ENCODE measurements around the gene STAT4. TPM values are rescaled to one million over a fixed set of nuclear protein-coding genes. Genes with fewer than 3 reads are reported as not detected.

STAT4 gene
- total and polyA plus RNA-seq, 4 donors = 2.5 to 11.5 (median 5.6) TPM

GRCh38 chr2:191187105-191187829, 36.5 kb upstream of the STAT4 start:
- Histone ChIP-seq H3K36me3 (ENCODE audit: control insufficient read depth in 4 of 4, insufficient read depth in 4 of 4, low read length in 4 of 4) (no peaks in the 10 kb centered on the region), H3K27ac (ENCODE audit: low read depth in 1 of 2, low read length in 1 of 2) (no peak overlapping the region), H3K27me3 (ENCODE audit: control insufficient read depth in 3 of 3, insufficient read depth in 3 of 3, low read length in 2 of 3) (no peaks in the 10 kb centered on the region), H3K9me3 (ENCODE audit: control insufficient read depth in 4 of 4, insufficient read depth in 3 of 4, low read length in 3 of 4) (no peaks in the 10 kb centered on the region), H3K4me1 (ENCODE audit: control insufficient read depth in 5 of 5, insufficient read depth in 5 of 5, low read length in 5 of 5) (peaks cover 0 to 5% (median 0%) of the 10 kb centered on the region in 5 donors), H3K9ac (ENCODE audit: insufficient read depth in 1 of 2, low read length in 2 of 2) (no peak overlapping the region), H3K4me3 (no peak overlapping the region)
- DNase-seq (no peak), ATAC-seq (ENCODE audit: insufficient read depth, low FRiP score) (no peak)
- 69 to 87% methylated on average over 9 of the region's 9 CpGs for WGBS, 2 donors
- no peak for TF ChIP-seq CTCF (IDR thresholded peaks at IDR 0.05; ENCODE audit: control extremely low read depth, extremely low read depth)

GRCh38 chr2:191184457-191184856, 33.7 kb upstream of the STAT4 start:
- ATAC-seq (ENCODE audit: insufficient read depth, low FRiP score) = no peak
- DNase-seq = no peak
- peaks cover 0 to 5% (median 3%) of the 10 kb centered on the region in 5 donors for H3K4me1 ChIP-seq (ENCODE audit: control insufficient read depth in 5 of 5, insufficient read depth in 5 of 5, low read length in 5 of 5)
- no peaks in the 10 kb centered on the region for H3K27me3 ChIP-seq (ENCODE audit: control insufficient read depth in 3 of 3, insufficient read depth in 3 of 3, low read length in 2 of 3)
- TF ChIP-seq CTCF (IDR thresholded peaks at IDR 0.05; ENCODE audit: control extremely low read depth, extremely low read depth) = no peak
- H3K9me3 ChIP-seq (ENCODE audit: control insufficient read depth in 4 of 4, insufficient read depth in 3 of 4, low read length in 3 of 4) = peaks cover 0 to 2% (median 0%) of the 10 kb centered on the region in 4 donors
- WGBS, 2 donors = 66 to 79% methylated on average over 2 of the region's 2 CpGs
- H3K36me3 ChIP-seq (ENCODE audit: control insufficient read depth in 4 of 4, insufficient read depth in 4 of 4, low read length in 4 of 4) = no peaks in the 10 kb centered on the region
- H3K4me3 ChIP-seq = no peak overlapping the region
- H3K9ac ChIP-seq (ENCODE audit: insufficient read depth in 1 of 2, low read length in 2 of 2) = no peak overlapping the region
- H3K27ac ChIP-seq (ENCODE audit: low read depth in 1 of 2, low read length in 1 of 2) = no peak overlapping the region

- ATAC-seq (ENCODE audit: insufficient read depth, low FRiP score) (no peak), DNase-seq (no peak)
- no peak overlapping the region for H3K9ac ChIP-seq (ENCODE audit: insufficient read depth in 1 of 2, low read length in 2 of 2)
- TF ChIP-seq CTCF (IDR thresholded peaks at IDR 0.05; ENCODE audit: control extremely low read depth, extremely low read depth) = no peak
- no peak overlapping the region for H3K27ac ChIP-seq (ENCODE audit: low read depth in 1 of 2, low read length in 1 of 2)
- H3K36me3 ChIP-seq (ENCODE audit: control insufficient read depth in 4 of 4, insufficient read depth in 4 of 4, low read length in 4 of 4) = no peaks in the 10 kb centered on the region
- peaks cover 0 to 2% (median 0%) of the 10 kb centered on the region in 4 donors for H3K9me3 ChIP-seq (ENCODE audit: control insufficient read depth in 4 of 4, insufficient read depth in 3 of 4, low read length in 3 of 4)
- H3K4me1 ChIP-seq (ENCODE audit: control insufficient read depth in 5 of 5, insufficient read depth in 5 of 5, low read length in 5 of 5) = peaks cover 0 to 11% (median 5%) of the 10 kb centered on the region in 5 donors
- no peak overlapping the region for H3K4me3 ChIP-seq
- H3K27me3 ChIP-seq (ENCODE audit: control insufficient read depth in 3 of 3, insufficient read depth in 3 of 3, low read length in 2 of 3) = no peaks in the 10 kb centered on the region
Measured at GRCh38 chr2:191183516-191183915, 32.7 kb upstream of the STAT4 start.
